Measurements from ENCODE around the gene IFITM5. TPM values are rescaled to one million over a fixed set of nuclear protein-coding genes. Genes with fewer than 3 reads are reported as not detected.

The IFITM5 gene
- polyA plus RNA-seq, 3 donors = not detected

Other genes starting within 250 kb of the IFITM5 start
- gene SCGB1C1, start 106.4 kb downstream of the IFITM5 start, polyA plus RNA-seq (ENCODE audit: insufficient read length in 3 of 3) = 1 to 10 TPM in 1 of 3 donors, not detected in 2; 1.3 TPM
- gene BET1L, start 92.1 kb downstream of the IFITM5 start, polyA plus RNA-seq (ENCODE audit: insufficient read length in 3 of 3) = 10 to 100 TPM; 41.7 to 43.2 (median 41.9) TPM
- 10 to 100 TPM; 81.4 to 94.6 (median 84.7) TPM for gene RIC8A, start 91.8 kb downstream of the IFITM5 start, polyA plus RNA-seq (ENCODE audit: insufficient read length in 3 of 3)
- gene SIRT3, start 63.2 kb downstream of the IFITM5 start, polyA plus RNA-seq (ENCODE audit: insufficient read length in 3 of 3) = 10 to 100 TPM; 23.6 to 27.6 (median 24.8) TPM
- 100 to 1,000 TPM; 129 to 144 (median 132) TPM for gene PSMD13, start 62.5 kb downstream of the IFITM5 start, polyA plus RNA-seq (ENCODE audit: insufficient read length in 3 of 3)
- under 1 TPM; 0.11 to 0.36 (median 0.25) TPM for gene NLRP6, start 21.1 kb downstream of the IFITM5 start, polyA plus RNA-seq (ENCODE audit: insufficient read length in 3 of 3)
- gene PGGHG, start 10.4 kb downstream of the IFITM5 start, polyA plus RNA-seq (ENCODE audit: insufficient read length in 3 of 3) = 10 to 100 TPM in 2 of 3 donors, 1 to 10 TPM in 1; 9.1 to 19.2 (median 11.4) TPM
- gene IFITM2, start 8.3 kb upstream of the IFITM5 start, polyA plus RNA-seq (ENCODE audit: insufficient read length in 3 of 3) = 100 to 1,000 TPM; 156 to 251 (median 209) TPM
- 10 to 100 TPM; 33.9 to 45.6 (median 43.5) TPM for gene IFITM1, start 14.5 kb upstream of the IFITM5 start, polyA plus RNA-seq (ENCODE audit: insufficient read length in 3 of 3)
- 100 to 1,000 TPM; 299 to 430 (median 398) TPM for gene IFITM3, start 21.3 kb upstream of the IFITM5 start, polyA plus RNA-seq (ENCODE audit: insufficient read length in 3 of 3)
- gene B4GALNT4, start 70.0 kb upstream of the IFITM5 start, polyA plus RNA-seq (ENCODE audit: insufficient read length in 3 of 3) = 10 to 100 TPM; 45.9 to 50.1 (median 47.4) TPM
- gene PKP3, start 94.7 kb upstream of the IFITM5 start, polyA plus RNA-seq (ENCODE audit: insufficient read length in 3 of 3) = 1 to 10 TPM; 4.1 to 5.5 (median 4.4) TPM
- 10 to 100 TPM; 25.0 to 31.9 (median 25.6) TPM for gene SIGIRR, start 115.5 kb upstream of the IFITM5 start, polyA plus RNA-seq (ENCODE audit: insufficient read length in 3 of 3)
- gene ANO9, start 142.5 kb upstream of the IFITM5 start, polyA plus RNA-seq (ENCODE audit: insufficient read length in 3 of 3) = 10 to 100 TPM in 1 of 3 donors, 1 to 10 TPM in 2; 6.4 to 10.3 (median 7.0) TPM
- gene PTDSS2, start 150.8 kb upstream of the IFITM5 start, polyA plus RNA-seq (ENCODE audit: insufficient read length in 3 of 3) = 10 to 100 TPM; 27.0 to 30.6 (median 27.1) TPM
- 10 to 100 TPM; 62.4 to 80.0 (median 71.8) TPM for gene RNH1, start 207.7 kb upstream of the IFITM5 start, polyA plus RNA-seq (ENCODE audit: insufficient read length in 3 of 3)
- gene HRAS, start 236.1 kb upstream of the IFITM5 start, polyA plus RNA-seq (ENCODE audit: insufficient read length in 3 of 3) = 10 to 100 TPM; 36.8 to 44.5 (median 39.2) TPM
- 1 to 10 TPM; 2.7 to 3.2 (median 3.0) TPM for gene LRRC56, start 238.0 kb upstream of the IFITM5 start, polyA plus RNA-seq (ENCODE audit: insufficient read length in 3 of 3)

All from right renal cortex interstitium (tissue), 3 donors.